Endothelial cell of umbilical vein (primary cell): ENCODE results near the gene GON4L. TPM values are rescaled to one million over a fixed set of nuclear protein-coding genes. Genes with fewer than 3 reads are reported as not detected.

Experiments
- BruUV-seq: library from RNA; stranded (reverse); fragments of 400-500 nt; replicated peaks from 2 replicates; lab custom pipeline; 2021; lab: Mats Ljungman, UMichigan
- CTCF ChIA-PET: fragments of 300-600, 350-600 bp; sonication (Branson Sonifier 250); formaldehyde crosslinking; loops from one replicate; lab custom pipeline; 2021; ENCODE audit warnings: antibody characterized with exemption, inconsistent platforms; lab: Charles Lee
- POLR2A ChIA-PET: fragments of 300-600, 350-600 bp; sonication (Branson Sonifier 250); formaldehyde crosslinking; loops from one replicate; lab custom pipeline; 2021; ENCODE audit warnings: antibody characterized with exemption, inconsistent platforms; lab: Charles Lee
- DNase-seq: peaks from one replicate; pipeline ENCODE4 v3.0.0-alpha.2; 2011; ENCODE audit warnings: low read depth, low spot score
- FAIRE-seq: peaks from 2 replicates; lab custom pipeline; 2011; peaks lifted over from hg19 to GRCh38; lab: Jason Lieb, UNC
- H2AFZ ChIP-seq: 2 replicates; pipeline ENCODE4 v1.6.0; 2012; ENCODE audit warnings: low read depth, low read length, control low read depth, inconsistent platforms
- H3K27ac ChIP-seq: 2 replicates; pipeline ENCODE4 v1.5.1; 2011; ENCODE audit warnings: low read depth, mild to moderate bottlenecking, control low read depth, low read length, moderate library complexity; ENCODE audit not compliant: insufficient read depth
- H3K27me3 ChIP-seq, 2 experiments: 2 replicates each; pipeline versions ENCODE4 v1.6.0 to v1.6.1; 2011; ENCODE audit warnings: low read length in 2 of 2, mixed read lengths in 1 of 2; ENCODE audit not compliant: control insufficient read depth in 2 of 2, insufficient read depth in 2 of 2
- H3K36me3 ChIP-seq, 2 experiments: 2 replicates in 1 of 2; 3 replicates in 1 of 2; pipeline ENCODE4 v1.5.1; 2011; ENCODE audit warnings: low read length in 2 of 2, mild to moderate bottlenecking in 1 of 2, moderate library complexity in 1 of 2; ENCODE audit not compliant: control insufficient read depth in 2 of 2, insufficient read depth in 2 of 2; ENCODE audit errors: extremely low read depth in 1 of 2
- H3K4me1 ChIP-seq: 3 replicates; pipeline ENCODE4 v1.5.1; 2011; ENCODE audit warnings: mild to moderate bottlenecking, low read length; ENCODE audit not compliant: control insufficient read depth, insufficient read depth; ENCODE audit errors: extremely low read depth
- H3K4me2 ChIP-seq: 2 replicates; pipeline ENCODE4 v1.6.1; 2011; ENCODE audit warnings: low read length, control low read depth, mixed read lengths; ENCODE audit not compliant: insufficient read depth
- H3K4me3 ChIP-seq, 3 experiments: fragments of 200-600 bp in 1 of 3; sonication (generic), shearing (Covaris generic) in 1 of 3; replicated peaks in 1 of 3; 2 replicates each; pipeline ENCODE4 v1.5.1; 2011 to 2016; ENCODE audit warnings: control low read depth in 3 of 3, low read length in 3 of 3, mild to moderate bottlenecking in 2 of 3, inconsistent platforms in 1 of 3, low read depth in 1 of 3, moderate library complexity in 1 of 3; ENCODE audit not compliant: insufficient read depth in 1 of 3
- H3K79me2 ChIP-seq: 2 replicates; pipeline ENCODE4 v1.6.0; 2012; ENCODE audit warnings: low read length, inconsistent platforms; ENCODE audit not compliant: control insufficient read depth, insufficient read depth
- H3K9ac ChIP-seq: replicated peaks from 2 replicates; pipeline ENCODE3; 2011; ENCODE audit warnings: low read length, control low read depth; ENCODE audit not compliant: insufficient read depth; ENCODE audit errors: extremely low read depth
- H3K9me1 ChIP-seq: replicated peaks from 3 replicates; pipeline ENCODE4 v1.6.0; 2011; ENCODE audit warnings: mild to moderate bottlenecking, low read length; ENCODE audit not compliant: control insufficient read depth, insufficient read depth; ENCODE audit errors: extremely low read depth
- H3K9me3 ChIP-seq: replicated peaks from 2 replicates; pipeline ENCODE4 v1.5.1; 2012; ENCODE audit warnings: low read length, inconsistent platforms; ENCODE audit not compliant: control insufficient read depth, insufficient read depth
- H4K20me1 ChIP-seq: replicated peaks from 2 replicates; pipeline ENCODE3; 2011; ENCODE audit warnings: mild to moderate bottlenecking, low read length; ENCODE audit not compliant: control insufficient read depth, insufficient read depth; ENCODE audit errors: extremely low read depth
- CTCF ChIP-seq, 2 donors: IDR thresholded peaks; 1 replicate in 1 of 2; 2 replicates in 1 of 2; pipeline ENCODE4 v1.5.1; 2011; ENCODE audit warnings: low read length in 2 of 2, mild to moderate bottlenecking in 2 of 2, moderate library complexity in 2 of 2, control low read depth in 1 of 2, inconsistent platforms in 1 of 2, low read depth in 1 of 2; ENCODE audit not compliant: insufficient read depth in 1 of 2; ENCODE audit errors: extremely low read depth in 1 of 2
- EZH2 ChIP-seq: IDR thresholded peaks from 2 replicates; pipeline ENCODE4 v1.6.1; 2012; ENCODE audit warnings: borderline replicate concordance, low read depth, mild to moderate bottlenecking, moderate library complexity, low read length, inconsistent platforms; ENCODE audit not compliant: severe bottlenecking
- FOS ChIP-seq: IDR thresholded peaks from 2 replicates; pipeline ENCODE4 v1.6.1; 2011; ENCODE audit warnings: mild to moderate bottlenecking, low read length, moderate library complexity, borderline replicate concordance; ENCODE audit not compliant: insufficient read depth
- GATA2 ChIP-seq: IDR thresholded peaks from 2 replicates; pipeline ENCODE4 v1.7.0; 2011; ENCODE audit warnings: low read depth, mild to moderate bottlenecking, moderate library complexity, mixed read lengths, low read length; ENCODE audit not compliant: insufficient read length, insufficient read depth
- JUN ChIP-seq: IDR thresholded peaks from 2 replicates; pipeline ENCODE4 v1.6.1; 2011; ENCODE audit warnings: borderline replicate concordance, low read depth; ENCODE audit not compliant: insufficient read length, insufficient read depth
- MAX ChIP-seq: IDR thresholded peaks from 2 replicates; pipeline ENCODE4 v1.6.1; 2011; ENCODE audit not compliant: insufficient read depth, insufficient read length
- MYC ChIP-seq: IDR thresholded peaks from one replicate; pipeline ENCODE4 v1.6.1; 2011; ENCODE audit warnings: mild to moderate bottlenecking, low read depth, low read length
- POLR2A ChIP-seq: IDR thresholded peaks from 2 replicates; pipeline ENCODE4 v1.6.1; 2012; ENCODE audit warnings: low read depth, mild to moderate bottlenecking, control low read depth, low read length
- POLR2AphosphoS5 ChIP-seq: IDR thresholded peaks from 2 replicates; pipeline ENCODE4 v1.6.1; 2012; ENCODE audit warnings: low read depth, mild to moderate bottlenecking, control low read depth, low read length, moderate library complexity; ENCODE audit not compliant: insufficient read depth
- dilution Hi-C: fragments of 300-500 bp; cut with MboI; formaldehyde crosslinking; loops from one replicate; pipeline ENCODE4 v1.15.0; 2019; ENCODE audit warnings: low sequenced_read_pairs; ENCODE audit not compliant: extremely low pct_ligation_motif_present
- intact Hi-C: fragments of 100-400 bp; cut with micrococcal nuclease; formaldehyde crosslinking; loops from one replicate; pipeline ENCODE4 v1.10.0; 2022
- polyA plus RNA-seq, 4 experiments: library from polyadenylated mRNA; depleted of rRNA in 3 of 4; stranded (reverse) in 3 of 4; unstranded in 1 of 4; fragments of >200 nt; gene quantifications; 2 replicates each; pipeline versions ENCODE4 v1.2.1 to v1.2.3, GENCODE V29; 2011 to 2012; ENCODE audit warnings: missing spikeins in 1 of 4
- total RNA-seq: library from RNA; stranded (reverse); gene quantifications from 2 replicates; pipeline ENCODE4 v1.2.3, GENCODE V29; 2021

Gene GON4L
- total and polyA plus RNA-seq, 2 donors (not counting 3 experiments of a cell fraction or from before 2014, with no cell fraction given): 30.5 to 58.7 TPM

- Histone ChIP-seq H3K36me3 (peaks cover 29 to 34% of the 10 kb centered on the region in 2 experiments), H3K9me3 (no peaks in the 10 kb centered on the region), H3K27ac (no peak overlapping the region), H2AFZ (no peak overlapping the region), H3K27me3 (no peaks in the 10 kb centered on the region), H3K4me1 (peaks cover under 1% of the 10 kb centered on the region), H3K9me1 (no peaks in the 10 kb centered on the region), H3K4me2 (no peak overlapping the region), H3K79me2 (peaks cover 11% of the 10 kb centered on the region), H3K9ac (no peak overlapping the region), H4K20me1 (no peaks in the 10 kb centered on the region), H3K4me3 (no peak overlapping the region)
- FAIRE-seq (no peak), DNase-seq (no peak)
- BruUV-seq: no TSS peak
- intact Hi-C loops: no loop called here
- CTCF ChIA-PET: interaction anchor here (1.2 kb wide), 1 partner anchor 85 kb away, joined by 4 read pairs; no protein-coding TSS in a partner anchor
- dilution Hi-C loops: no loop called here
- POLR2A ChIA-PET: no interaction called here
- TF ChIP-seq GATA2 (no peak), POLR2AphosphoS5 (no peak), MYC (no peak), MAX (no peak), EZH2 (no peak), POLR2A (no peak), FOS (no peak)
These were observed 47.2 kb upstream of the GON4L start for GRCh38 chr1:155904261-155904660.

GRCh38 chr1:155900161-155900560 lies 43.1 kb upstream of the GON4L start:
- Histone ChIP-seq H3K4me1 (no peaks in the 10 kb centered on the region), H3K36me3 (peaks cover 24 to 40% of the 10 kb centered on the region in 2 experiments), H3K9me1 (no peaks in the 10 kb centered on the region), H3K9me3 (no peaks in the 10 kb centered on the region), H2AFZ (no peak overlapping the region), H3K9ac (no peak overlapping the region), H3K4me3 (no peak overlapping the region), H3K4me2 (no peak overlapping the region), H4K20me1 (no peaks in the 10 kb centered on the region), H3K27me3 (no peaks in the 10 kb centered on the region), H3K79me2 (no peaks in the 10 kb centered on the region), H3K27ac (no peak overlapping the region)
- POLR2A ChIA-PET: interaction anchor here (0.6 kb wide), 1 partner anchor 67 kb away, joined by 4 read pairs; no protein-coding TSS in a partner anchor
- TF ChIP-seq CTCF (IDR thresholded peaks at IDR 0.05; ENCODE audit: extremely low read depth in 1 of 2, insufficient read depth in 1 of 2, low read depth in 1 of 2, low read length in 2 of 2) (no peak), JUN (no peak), GATA2 (no peak), EZH2 (no peak), MYC (no peak), POLR2AphosphoS5 (no peak), MAX (no peak), POLR2A (no peak), FOS (no peak)
- FAIRE-seq (no peak), DNase-seq (no peak)
- no TSS peak for BruUV-seq
- intact Hi-C loops: no loop called here
- CTCF ChIA-PET: no interaction called here
- dilution Hi-C loops: no loop called here
